Measurements from ENCODE around the gene ADGRE2. TPM values are rescaled to one million over a fixed set of nuclear protein-coding genes. Genes with fewer than 3 reads are reported as not detected.

ADGRE2 gene
- total and polyA plus RNA-seq, 4 donors, result 0.40 to 5.3 (median 1.2) TPM

- H3K36me3 ChIP-seq (ENCODE audit: control insufficient read depth in 4 of 4, insufficient read depth in 3 of 4, low read depth in 1 of 4, low read length in 3 of 4), result no peaks in the 10 kb centered on the region
- no peaks in the 10 kb centered on the region for H3K9me3 ChIP-seq (ENCODE audit: control insufficient read depth in 4 of 4, low read length in 3 of 4)
- no peak overlapping the region for H3K9ac ChIP-seq (ENCODE audit: low read depth in 1 of 2, low read length in 2 of 2)
- H3K27me3 ChIP-seq (ENCODE audit: control insufficient read depth in 4 of 4, insufficient read depth in 4 of 4, low read length in 3 of 4), result peaks cover 0 to 2% (median 0%) of the 10 kb centered on the region in 4 donors
- no peak overlapping the region for H3K27ac ChIP-seq (ENCODE audit: low read depth in 1 of 2, low read length in 2 of 2)
- no peak for DNase-seq (ENCODE audit: low spot score)
- no peaks in the 10 kb centered on the region for H3K4me1 ChIP-seq (ENCODE audit: control insufficient read depth in 4 of 4, insufficient read depth in 4 of 4, low read length in 3 of 4)
- no peak overlapping the region for H3K4me3 ChIP-seq (ENCODE audit: low read depth in 1 of 3, low read length in 3 of 3)
- no peak for TF ChIP-seq SP1 (IDR thresholded peaks at IDR 0.05)
- TF ChIP-seq FOXA2 (IDR thresholded peaks at IDR 0.05), result no peak
- TF ChIP-seq CTCF (IDR thresholded peaks at IDR 0.05; ENCODE audit: low read depth, low read length, missing input control), result no peak
- TF ChIP-seq RXRA (IDR thresholded peaks at IDR 0.05), result no peak
- TF ChIP-seq RAD21 (IDR thresholded peaks at IDR 0.05), result no peak
- no peak for TF ChIP-seq MAX (IDR thresholded peaks at IDR 0.05)
- no peak for TF ChIP-seq JUND (IDR thresholded peaks at IDR 0.05)
- TF ChIP-seq GABPA (IDR thresholded peaks at IDR 0.05 in 1 of 2, conservative IDR thresholded peaks at IDR 0.05 in 1 of 2), result no peak
- TF ChIP-seq ZBTB33 (IDR thresholded peaks at IDR 0.05), result no peak
- WGBS, result 84% methylated on average over 2 of the region's 2 CpGs
Observed at GRCh38 chr19:14762111-14762510, 16.2 kb downstream of the ADGRE2 start.

GRCh38 chr19:14761607-14762006, 16.8 kb downstream of the ADGRE2 start:
- Histone ChIP-seq H3K27me3 (ENCODE audit: control insufficient read depth in 4 of 4, insufficient read depth in 4 of 4, low read length in 3 of 4) (peaks cover 0 to 2% (median 0%) of the 10 kb centered on the region in 4 donors), H3K9me3 (ENCODE audit: control insufficient read depth in 4 of 4, low read length in 3 of 4) (no peaks in the 10 kb centered on the region), H3K36me3 (ENCODE audit: control insufficient read depth in 4 of 4, insufficient read depth in 3 of 4, low read depth in 1 of 4, low read length in 3 of 4) (no peaks in the 10 kb centered on the region), H3K4me3 (ENCODE audit: low read depth in 1 of 3, low read length in 3 of 3) (no peak overlapping the region), H3K4me1 (ENCODE audit: control insufficient read depth in 4 of 4, insufficient read depth in 4 of 4, low read length in 3 of 4) (no peaks in the 10 kb centered on the region), H3K9ac (ENCODE audit: low read depth in 1 of 2, low read length in 2 of 2) (no peak overlapping the region), H3K27ac (ENCODE audit: low read depth in 1 of 2, low read length in 2 of 2) (no peak overlapping the region)
- no peak for DNase-seq (ENCODE audit: low spot score)
- 57% methylated on average over 5 of the region's 5 CpGs for WGBS
- TF ChIP-seq RXRA (IDR thresholded peaks at IDR 0.05) (no peak), REST (IDR thresholded peaks at IDR 0.05) (no peak), JUND (IDR thresholded peaks at IDR 0.05) (no peak), SP1 (IDR thresholded peaks at IDR 0.05) (no peak), CTCF (IDR thresholded peaks at IDR 0.05; ENCODE audit: low read depth, low read length, missing input control) (no peak), NR2F2 (IDR thresholded peaks at IDR 0.05) (no peak), ATF3 (IDR thresholded peaks at IDR 0.05) (no peak), MAX (IDR thresholded peaks at IDR 0.05) (no peak), TAF1 (conservative IDR thresholded peaks at IDR 0.05) (no peak), FOXA1 (IDR thresholded peaks at IDR 0.05) (no peak), GABPA (IDR thresholded peaks at IDR 0.05 in 1 of 2, conservative IDR thresholded peaks at IDR 0.05 in 1 of 2) (no peak), EGR1 (IDR thresholded peaks at IDR 0.05; ENCODE audit: low read depth in 2 of 2) (no peak), RAD21 (IDR thresholded peaks at IDR 0.05) (no peak), FOXA2 (IDR thresholded peaks at IDR 0.05) (no peak), HNF4A (conservative IDR thresholded peaks at IDR 0.05) (no peak), ZBTB33 (IDR thresholded peaks at IDR 0.05) (no peak), YY1 (IDR thresholded peaks at IDR 0.05) (no peak), HNF4G (IDR thresholded peaks at IDR 0.05) (no peak)
